HG02610 (cell line): ENCODE measurements around the gene MAMSTR.

ENCODE experiments used
- ATAC-seq: cut with Tn5 transposase; IDR thresholded peaks from one replicate; pipeline ENCODE4 v1.9.1; 2021; ENCODE audit warnings: mild to moderate bottlenecking, moderate library complexity; ENCODE audit not compliant: unreplicated experiment

The MAMSTR gene

DNA sequence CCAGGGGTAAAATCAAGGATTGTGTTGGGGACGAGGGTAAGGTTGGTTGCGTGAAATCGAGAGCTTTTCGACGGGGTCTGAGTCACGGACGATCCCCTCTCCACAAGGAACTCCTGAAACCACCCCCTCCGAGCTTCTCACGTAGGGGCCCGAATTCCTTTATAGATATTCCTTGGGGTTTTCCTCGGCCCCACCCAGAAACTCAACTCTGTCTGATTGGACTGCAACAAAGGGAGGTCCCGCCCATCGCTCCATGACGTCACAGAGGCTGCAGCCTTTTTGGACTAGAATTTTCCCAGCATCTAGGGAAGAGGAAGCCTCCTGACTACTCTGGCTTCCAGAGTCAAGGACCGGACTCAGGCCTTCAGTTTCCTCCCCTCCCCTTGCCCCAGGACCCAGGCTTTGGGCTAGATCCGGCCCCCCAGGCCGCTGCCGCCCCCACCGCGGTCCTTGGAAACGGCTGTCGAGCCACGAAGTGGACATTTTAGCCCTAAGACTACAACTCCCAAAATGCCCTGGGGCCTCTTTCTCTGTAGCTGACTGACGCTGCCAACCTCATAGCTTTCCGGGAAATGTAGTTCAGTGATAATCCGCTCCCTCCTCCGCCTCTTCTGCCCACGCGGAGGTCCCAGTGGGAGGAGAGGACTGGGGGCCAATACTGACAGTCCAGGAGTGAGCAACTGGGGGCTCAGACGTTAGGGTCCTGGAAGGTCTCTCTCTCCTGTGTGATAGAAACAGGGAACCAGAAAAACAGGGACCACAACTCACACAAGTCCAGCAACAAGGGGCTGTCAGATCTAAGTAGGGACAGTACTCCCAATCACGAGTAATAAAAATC is 27.4 kb upstream of the MAMSTR start, which contains the start of gene IZUMO1:
Gene IZUMO1, minus strand, starts transcription at position 172 of the 838 bp plus-strand sequence. CDS start 1,050 bp downstream, outside the sequence.
- ATAC-seq = no peak

DNA sequence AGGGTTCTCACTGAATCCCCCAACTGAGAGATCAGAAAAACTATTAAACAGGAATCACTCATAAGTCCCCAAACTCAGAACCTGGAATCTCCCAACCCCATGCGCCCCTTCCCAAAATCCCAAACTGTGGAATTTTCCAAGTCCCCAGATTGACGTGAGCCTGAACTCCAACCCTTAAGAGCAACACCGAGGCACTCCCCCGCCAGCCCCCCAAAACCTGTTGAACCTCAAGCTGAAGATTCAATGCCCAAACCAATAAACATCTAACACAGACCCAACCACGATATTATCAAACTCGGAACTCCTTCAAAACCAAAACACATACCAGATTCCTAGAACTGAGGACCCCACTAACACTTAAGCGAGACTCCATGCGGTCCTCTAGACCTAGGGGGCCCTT is 26.6 kb upstream of the MAMSTR start:
- no peak for ATAC-seq

DNA sequence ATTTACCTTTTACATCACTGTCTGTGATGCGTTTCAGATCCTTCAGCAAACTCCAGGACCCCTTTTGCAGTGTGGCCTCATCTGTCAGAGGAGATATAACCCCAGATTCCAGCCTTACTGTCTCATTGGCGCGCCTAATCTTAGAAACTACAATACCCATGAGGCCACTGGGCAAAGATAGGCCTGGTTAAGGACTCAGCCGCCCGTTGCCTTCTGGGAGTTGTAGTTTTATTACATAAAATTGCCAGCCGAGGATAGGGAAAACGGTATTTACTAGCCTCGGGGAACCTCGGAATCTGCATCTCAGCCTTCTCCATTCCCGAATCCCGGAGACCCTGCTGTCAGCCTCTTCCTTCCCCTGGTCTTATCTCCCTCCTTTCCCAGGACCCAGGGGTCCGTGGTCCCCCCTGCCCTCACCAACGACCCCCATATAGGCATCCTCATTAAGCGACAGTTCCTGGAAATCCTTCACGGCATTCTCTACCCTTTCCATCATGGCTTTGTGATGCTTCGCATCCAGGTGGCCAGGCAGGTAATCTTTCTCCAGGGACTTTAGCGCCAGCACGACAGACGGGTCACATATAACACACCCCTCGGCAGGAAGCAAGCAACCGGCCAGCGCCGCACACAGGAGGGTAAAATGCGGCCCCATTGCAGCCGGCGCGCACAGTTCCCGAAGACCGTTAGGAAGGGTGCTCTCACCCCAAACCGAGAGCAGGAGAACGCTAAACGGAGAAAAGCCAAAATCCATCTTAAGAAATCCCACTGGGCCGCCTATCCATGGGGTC is 25.9 kb upstream of the MAMSTR start:
- no peak for ATAC-seq

DNA sequence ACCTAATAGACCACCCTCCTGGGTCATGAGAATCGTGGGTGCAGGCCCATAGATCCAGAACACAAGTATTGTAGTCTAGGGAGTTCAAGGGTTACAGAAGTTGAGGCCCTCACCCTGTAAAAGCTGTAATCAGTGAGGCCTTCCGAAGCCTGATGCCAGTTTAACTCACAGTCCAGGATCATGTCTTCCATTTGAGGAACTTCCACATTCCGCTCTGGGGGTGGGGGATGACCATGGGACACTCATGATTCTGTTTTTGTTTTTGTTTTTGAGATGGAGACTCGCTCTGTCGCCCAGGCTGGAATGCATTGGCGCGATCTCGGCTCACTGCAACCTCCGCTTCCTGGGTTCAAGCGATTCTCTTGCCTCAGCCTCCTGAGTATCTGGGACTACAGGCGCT is 22.6 kb upstream of the MAMSTR start:
- ATAC-seq = no peak

DNA sequence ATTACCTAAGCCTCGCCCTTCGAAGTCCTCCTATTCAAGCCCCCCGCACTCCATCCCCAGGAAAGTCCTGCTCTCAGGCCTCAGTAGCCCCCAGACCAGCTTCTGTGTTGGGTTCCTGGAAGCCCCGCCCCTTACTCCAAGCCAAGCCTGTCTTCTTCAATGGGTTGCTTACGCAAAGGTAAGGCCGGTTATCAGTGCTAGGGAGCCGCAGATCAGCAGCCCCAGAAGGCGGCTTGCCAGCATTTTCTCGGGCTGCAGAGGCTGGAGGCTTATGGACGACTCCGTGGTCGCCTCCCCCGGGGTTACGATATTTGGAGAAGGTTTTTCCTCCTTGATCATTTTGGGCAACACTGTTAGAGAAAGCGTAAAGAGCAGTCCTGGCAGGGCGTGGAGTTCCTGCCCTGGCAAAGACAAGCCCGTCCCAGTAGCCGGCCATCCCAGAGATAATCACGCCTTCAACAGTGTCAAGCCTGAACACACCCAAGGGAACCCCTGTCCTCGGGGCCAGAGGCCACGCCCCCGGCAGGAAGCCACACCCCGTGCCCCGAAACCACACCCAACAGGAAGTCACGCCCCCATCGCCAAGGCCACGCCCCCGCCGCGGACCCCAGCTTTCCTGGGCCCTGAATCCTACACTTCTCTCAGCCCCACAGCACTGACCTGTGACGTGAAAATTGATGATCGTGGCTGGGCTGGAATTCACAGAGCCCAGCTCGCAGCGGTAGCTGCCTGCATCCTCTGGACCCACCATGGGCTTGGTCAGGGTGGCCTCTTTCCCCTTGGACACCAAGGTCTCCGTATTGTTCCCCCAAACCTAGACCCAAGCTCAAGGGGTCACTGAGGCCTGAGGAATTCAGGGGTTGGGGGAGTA is 21.8 kb upstream of the MAMSTR start:
- no peak for ATAC-seq

DNA sequence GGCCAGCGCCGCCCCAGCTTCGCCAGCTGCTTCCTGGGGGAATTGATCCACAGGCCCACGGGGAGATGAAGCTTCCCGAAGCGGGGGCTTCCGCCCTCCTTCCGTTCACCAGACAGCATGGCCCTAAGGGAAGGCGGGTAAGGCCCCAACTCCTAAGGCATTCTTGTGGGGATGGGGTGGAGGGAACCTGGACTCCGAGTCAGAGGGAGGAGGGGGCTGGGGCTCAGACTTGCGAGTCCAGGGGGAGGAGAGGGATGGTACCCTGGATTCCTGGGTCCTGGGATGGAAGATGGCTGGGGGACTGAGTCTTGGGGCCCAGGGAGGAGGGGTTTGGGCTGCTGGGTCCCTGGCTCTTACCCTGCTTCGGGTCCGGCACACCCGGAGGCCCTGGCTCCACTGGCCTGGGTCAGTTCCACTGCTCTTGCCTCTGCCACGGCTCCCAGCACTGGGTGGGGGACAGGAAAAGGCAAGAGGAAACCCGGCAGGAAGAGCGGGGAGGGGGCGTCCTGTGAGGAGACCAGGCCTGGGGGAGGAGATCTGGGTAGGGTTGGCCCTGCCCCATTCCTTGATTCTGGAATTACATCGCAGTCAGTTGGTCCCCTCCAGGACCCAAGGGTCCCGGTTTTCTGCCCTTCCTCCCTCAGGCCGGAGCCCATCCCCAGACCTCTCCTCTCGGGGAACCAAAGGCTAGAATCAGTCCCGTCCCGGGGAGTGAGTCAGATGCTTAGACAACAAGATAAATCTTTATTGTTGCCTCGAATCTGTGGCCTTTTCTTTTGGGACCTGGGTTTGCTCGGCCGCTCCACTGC is 20.8 kb upstream of the MAMSTR start, which contains the start of gene RASIP1:
Gene RASIP1, minus strand, starts transcription at position 447 of the 809 bp plus-strand sequence. Its CDS starts 328 bp downstream, at position 119.
- no peak for ATAC-seq

DNA sequence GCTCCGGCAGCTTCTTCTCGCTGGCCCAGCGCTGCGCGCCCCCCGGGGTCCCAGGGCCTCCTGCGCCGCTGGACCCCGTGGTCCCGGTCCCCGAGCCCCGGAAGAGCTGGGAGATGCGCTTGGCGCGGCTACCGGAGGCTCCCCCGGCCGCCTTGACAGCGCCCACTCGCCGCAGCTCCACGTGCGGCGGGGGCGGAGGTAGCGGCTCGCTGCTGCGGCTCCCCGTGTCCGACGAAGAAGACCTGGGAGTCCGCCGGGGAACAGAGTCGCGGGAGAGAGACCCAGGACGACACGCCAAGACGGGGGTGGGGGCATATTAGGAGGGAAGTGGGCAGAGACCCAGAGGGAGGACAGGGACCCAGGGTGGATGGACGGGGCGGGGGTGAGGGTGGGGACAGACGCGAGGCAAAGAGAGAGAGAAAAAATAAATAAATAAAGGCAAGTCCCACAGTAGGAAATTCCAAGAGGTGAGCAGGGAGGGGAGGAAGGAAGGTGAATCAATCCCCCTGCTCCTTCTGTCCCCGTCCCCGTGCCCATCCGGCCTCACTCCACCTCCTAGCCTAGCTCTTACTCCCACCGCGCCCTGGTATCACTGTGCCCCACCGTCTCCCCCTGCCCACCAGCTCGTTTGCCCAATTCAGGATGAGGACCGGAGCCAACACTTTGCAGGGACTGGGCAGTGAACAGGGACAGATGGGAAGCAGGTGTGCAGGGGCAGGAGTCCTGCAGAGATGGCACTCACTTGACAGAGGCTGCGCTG is 20.1 kb upstream of the MAMSTR start:
- no peak for ATAC-seq

DNA sequence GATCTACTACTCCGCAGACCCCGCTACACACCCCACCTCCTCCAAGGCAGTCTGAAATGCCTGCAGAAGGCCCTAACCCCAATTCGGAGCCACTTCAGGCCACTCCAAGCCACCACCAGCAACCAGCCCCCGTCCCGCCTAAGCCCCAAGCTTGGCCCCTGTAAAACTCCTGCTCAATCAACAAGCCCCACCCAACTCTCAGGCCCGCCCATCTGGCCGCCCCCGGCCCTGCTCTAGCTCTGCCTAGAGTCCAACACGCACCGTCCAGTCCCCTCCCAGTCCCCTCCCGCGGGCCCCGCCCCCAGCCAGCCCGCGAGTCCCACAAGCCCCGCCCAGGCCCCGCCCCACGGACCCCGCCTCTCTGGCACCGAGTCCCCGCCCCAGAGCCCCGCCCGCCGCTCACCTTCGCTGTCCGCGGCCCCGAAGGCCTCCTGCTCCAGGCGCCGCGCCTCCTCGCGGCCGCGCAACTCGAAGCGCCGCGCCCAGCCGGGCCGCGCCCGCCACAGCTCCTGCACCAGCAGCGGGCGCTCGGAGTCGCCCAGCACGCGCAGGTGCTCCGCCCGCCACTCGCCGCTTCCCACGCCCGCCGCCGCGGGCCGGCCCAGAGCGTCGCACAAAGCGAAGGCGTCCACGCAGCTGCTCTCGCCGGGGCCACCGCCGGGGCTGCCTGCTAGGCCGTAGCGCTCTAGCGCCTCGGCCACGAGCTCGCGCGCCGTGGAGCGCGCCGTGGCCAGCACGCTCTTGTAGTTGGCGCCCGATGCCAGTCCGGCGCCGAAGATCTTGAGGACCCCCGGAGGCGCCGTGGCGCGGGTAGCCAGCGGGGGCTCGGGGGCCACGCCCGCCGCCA is 19.3 kb upstream of the MAMSTR start:
- peak; percentile 58 for ATAC-seq

DNA sequence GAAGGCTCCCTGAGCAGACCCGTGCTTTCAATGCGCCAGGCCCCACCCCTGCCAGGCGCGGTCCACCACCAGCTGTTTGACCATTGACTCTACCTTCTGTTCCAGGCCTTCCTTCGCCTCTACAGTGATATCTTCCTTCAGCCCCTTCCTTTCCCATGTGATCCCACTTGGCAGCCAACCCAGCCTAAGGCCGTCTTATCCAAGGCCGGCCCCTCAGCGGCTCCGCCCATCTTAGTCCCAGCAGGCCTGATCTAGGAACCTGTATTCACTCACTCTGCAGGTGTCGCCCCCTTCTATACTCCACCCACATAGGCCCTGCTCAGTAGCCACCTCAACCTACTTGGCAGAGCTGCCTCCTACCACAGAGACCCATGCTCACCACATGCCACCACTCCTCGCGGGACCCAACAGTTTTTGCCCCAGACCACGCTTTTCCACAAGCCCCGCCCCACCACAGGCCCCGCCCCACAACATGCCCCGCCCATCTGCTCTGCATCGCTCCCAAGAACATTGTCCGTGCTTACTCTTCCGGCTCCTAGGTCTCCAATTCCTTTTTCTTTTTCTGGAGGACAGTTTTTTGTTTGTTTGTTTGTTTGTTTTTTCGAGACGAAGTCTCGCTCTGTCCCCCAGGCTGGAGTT is 18.0 kb upstream of the MAMSTR start:
- ATAC-seq = no peak

DNA sequence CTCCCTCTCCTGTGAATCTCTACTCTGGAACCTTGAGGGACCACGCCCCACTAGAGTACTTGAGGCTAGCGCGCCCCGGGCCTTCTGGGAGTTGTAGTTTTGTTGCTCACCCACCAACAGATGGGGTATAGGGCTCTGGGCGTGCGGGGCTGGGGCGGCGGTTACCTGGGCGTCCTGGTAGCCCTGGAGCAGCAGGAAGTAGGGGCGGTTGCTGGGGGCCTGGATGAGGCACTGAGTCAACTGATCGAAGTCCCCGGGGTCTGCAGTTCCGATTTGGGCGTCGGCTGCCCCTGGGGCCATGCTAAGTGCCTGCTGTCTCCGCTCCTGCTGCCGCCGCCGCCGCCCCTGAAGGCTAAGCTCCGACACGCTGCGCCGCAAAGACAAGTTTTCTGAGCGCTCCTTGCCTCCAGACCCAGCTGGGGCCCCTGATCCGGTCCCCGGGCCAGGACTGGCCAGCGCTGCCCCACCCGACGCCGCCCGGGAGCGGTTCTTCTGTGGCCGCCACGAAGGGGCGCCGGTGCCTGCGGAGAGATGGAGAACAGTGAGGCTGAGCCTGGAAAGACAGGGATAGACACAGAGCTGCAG is 15.6 kb upstream of the MAMSTR start:
- no peak for ATAC-seq

DNA sequence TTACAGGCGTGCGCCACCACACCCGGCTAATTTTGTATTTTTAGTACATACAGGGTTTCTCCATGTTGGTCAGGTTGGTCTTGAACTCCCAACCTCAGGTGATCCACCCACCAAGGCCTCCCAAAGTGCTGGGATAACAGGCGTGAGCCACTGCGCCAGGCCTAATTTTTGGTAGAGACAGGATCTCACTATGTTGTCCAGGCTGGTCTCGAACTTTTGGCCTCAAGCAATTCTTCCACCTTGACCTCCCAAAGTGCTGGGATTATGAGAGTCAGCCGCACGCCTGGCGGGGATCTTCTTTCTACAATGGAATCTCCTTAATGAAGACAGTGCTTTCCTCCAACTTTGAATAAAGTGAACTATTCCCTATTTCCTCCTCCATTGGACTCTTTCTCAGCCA is 15.1 kb upstream of the MAMSTR start:
- no peak for ATAC-seq

DNA sequence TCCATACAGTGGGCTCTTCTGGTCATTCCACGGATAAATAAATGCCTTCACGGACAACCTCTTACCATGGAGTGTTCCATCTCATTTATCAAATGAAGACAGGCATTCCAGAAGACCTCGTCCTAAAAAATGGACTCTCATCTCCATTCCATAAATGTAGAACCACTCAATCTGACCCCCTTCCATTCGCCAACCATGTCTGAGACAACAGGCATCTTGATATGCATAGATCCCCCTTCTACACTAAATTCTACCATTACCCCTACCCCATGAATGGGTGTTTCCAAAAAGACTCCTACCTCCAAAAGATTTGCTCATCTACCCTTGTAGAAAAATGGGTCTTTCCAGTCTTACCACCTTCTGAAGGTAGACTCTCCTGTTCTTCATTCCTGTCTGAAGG is 11.9 kb upstream of the MAMSTR start:
- no peak for ATAC-seq

DNA sequence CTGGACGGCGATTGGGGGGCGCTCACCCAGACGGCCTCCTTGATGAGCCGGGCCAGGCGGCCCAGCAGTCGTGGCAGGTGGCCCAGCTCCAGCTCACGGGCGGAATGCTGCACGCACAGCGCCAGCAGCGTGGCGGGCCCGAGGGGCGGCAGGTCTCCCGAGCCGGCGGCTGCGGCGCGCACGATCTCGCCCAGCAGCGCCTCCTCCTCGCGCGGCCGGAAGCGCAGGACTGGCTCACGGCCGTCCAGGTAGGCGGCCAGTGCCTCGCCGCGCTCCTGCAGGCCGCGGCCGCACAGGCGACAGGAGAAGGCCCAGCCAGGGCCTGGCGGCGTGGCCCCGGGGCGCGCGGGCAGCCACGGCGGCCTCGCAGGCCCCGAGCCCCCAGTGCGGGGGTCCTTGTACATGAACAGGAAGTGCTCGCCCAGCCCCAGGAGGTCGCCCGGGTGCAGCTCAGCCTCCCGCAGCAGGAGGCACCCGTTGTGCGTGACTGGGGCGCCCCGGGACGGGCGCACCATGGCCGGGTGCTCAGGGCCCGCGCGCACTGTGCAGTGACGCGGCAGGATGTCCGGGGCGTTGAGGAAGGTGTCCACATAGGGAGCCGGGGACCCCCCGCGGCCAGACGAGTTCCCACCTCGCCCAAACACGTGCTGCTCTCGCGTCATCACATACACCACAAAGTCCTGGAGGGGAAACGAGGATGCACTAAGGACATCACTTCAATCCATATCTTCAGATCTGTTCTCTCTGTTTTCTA is 9.6 kb upstream of the MAMSTR start:
- ATAC-seq = no peak

DNA sequence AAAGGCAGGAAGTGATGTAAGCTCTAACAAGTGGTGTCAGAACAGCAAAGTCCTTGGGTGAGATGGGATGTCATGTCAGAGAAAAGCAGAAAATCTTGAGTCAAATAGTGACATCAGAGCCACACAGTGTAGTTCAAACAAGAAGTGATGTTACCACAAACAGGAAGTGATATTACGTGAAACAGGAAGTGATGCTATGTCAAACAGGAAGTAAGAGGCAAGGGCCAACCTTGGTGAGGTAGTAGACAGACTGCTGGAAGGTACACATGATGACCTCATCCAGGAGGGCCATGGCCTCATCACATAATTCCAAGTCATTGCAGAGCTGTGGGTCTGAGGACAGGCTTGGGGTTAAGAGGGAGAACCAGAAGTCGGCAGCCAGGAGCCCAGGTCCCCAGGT is 7.0 kb upstream of the MAMSTR start:
- ATAC-seq = no peak

DNA sequence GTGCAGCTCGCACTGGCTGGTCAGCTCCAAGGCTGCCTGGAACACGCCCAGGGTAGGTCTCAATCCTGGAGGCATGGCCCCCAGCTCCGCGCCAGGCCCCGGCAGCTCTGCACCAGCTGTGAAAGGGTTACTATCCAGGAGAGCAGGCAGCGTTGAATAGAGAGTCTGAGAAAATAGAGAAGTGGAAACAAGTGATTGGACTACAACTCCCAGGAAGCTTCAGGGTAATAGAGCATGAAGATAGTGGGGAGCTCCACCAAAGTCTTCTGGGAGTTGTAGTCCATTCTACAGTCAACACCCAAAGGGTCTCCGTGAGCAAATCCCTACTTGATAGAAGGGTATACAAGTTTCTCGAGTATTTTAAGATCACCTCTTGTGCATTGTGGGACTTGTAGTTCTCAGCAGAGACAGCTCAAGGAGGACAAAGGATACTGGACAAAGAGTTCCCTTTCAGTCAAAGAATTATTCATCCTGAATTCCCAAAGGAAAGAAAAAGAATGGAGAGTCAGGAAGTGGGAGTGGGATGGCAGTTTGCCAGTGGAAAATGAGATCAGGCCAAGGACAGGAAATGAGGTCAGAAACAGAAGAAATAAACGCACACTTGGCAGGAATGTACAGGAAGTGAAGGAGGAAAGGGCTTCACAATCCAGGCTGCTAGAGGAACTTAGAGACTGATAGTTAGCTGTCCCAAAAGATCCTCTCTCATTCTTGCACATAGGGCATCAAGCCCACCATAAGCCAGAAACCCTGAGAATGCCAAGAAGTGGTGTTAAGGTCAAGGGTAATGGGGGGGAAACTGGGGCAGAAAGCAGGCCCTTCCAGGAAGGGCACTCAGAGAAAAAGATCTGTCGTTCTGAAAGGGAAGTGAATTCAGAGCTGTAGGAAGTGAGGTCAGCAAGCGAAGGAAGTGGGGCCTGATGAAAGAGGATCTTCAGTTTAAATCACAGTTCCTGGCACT is 5.5 kb upstream of the MAMSTR start:
- no peak for ATAC-seq

DNA sequence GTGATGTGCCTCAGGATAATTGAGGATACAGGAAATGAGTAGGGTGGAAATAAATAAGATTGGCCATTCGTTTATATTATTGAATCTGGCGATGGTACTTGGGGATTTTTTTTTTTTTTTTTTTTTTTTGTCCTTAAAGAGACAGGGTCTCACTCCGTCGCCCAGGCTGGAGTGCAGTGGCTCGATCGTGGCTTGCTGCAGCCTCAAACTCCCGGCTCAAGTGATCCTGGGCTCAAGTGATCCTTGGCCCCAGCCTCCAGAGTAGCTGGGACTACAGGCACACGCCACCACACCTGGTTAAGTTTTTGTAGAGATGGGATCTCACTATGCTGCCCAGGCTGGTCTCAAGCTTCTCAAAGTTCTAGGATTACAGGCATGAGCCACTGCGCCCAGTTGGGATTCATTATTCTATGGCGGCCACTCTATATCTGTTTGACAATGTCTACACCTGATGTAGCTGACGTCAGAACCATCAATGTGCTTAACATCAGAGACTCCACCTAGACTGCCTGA is 2.7 kb upstream of the MAMSTR start:
- no peak for ATAC-seq
